GM12801 (cell line): Measurements from ENCODE around the gene LDHAL6B.

Source experiments
- TF ChIP-seq, protein P1 (sequence below): IDR thresholded peaks from one replicate; pipeline ENCODE4 v1.5.1; 2011; ENCODE audit warnings: control low read depth; ENCODE audit not compliant: insufficient read length; ENCODE audit errors: extremely low read depth

Gene LDHAL6B

DNA sequence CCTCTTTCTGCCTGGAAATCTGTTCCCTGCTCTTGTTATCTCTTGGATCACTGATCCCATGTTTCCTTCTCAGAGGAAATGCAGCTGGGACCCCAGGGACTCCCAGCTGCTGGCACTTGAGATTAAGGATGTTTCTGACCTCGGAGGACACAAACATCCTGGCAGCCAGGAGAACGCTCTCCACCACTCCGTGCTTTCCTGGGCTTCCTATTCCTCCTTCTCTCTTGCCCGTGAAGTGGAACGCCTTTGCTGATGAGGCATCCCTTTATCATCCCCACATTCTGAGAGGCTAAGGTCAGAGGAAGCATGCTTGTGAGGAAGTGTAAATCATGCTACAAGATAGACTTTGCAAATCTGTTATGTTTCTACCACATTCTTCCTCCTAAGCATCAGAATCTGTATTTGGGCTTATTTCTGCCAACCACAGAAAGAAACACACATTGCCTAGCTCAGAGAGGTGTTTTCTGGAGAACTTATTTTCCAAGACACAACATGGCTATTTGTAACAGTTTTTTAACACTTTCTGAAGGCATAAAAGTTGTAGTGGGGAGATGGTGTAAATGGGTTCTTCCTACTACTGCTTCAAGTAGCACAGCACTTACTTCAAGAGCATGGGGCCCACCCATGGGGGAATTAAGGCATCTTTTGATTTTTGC lies 25.6 kb upstream of the LDHAL6B start:
- TF ChIP-seq, protein P1, sequence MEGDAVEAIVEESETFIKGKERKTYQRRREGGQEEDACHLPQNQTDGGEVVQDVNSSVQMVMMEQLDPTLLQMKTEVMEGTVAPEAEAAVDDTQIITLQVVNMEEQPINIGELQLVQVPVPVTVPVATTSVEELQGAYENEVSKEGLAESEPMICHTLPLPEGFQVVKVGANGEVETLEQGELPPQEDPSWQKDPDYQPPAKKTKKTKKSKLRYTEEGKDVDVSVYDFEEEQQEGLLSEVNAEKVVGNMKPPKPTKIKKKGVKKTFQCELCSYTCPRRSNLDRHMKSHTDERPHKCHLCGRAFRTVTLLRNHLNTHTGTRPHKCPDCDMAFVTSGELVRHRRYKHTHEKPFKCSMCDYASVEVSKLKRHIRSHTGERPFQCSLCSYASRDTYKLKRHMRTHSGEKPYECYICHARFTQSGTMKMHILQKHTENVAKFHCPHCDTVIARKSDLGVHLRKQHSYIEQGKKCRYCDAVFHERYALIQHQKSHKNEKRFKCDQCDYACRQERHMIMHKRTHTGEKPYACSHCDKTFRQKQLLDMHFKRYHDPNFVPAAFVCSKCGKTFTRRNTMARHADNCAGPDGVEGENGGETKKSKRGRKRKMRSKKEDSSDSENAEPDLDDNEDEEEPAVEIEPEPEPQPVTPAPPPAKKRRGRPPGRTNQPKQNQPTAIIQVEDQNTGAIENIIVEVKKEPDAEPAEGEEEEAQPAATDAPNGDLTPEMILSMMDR: no peak

DNA sequence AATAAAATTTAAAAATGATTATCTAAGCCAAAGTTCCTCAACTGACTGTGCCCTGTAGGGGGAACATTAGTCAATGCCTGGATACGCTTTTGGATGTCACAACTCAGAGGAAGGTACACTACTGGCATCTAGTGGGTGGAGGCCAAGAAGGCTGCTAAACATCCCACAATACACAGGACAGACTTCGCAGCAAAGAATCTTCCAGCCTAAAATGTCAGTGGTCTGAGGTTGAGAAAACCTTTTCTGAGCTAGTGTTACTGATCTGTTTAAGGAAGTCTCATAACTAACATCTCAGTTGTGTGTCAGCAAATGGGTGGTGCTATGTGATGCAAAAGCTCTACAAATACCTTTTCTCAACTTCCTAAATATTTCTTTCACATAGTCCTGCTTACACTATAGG lies 20.9 kb upstream of the LDHAL6B start:
- TF ChIP-seq, protein P1: no peak

DNA sequence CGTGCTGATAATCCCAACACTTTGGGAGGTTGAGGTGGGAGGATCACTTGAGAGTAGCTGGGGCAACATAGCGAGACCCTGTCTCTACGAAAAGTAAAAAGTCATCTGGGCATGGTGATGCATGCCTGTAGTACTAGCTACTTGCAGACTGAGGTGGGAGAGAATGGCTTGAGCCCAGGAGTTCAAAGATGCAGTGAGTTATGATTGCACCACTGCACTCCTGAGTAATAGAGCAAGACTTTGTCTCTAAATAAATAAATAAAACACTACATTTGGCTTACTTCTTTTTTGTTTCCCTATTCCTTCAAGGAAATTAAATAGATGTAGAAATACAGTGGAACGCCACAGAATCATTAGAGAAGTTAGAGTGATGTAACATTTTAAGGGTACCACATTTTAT lies 20.1 kb upstream of the LDHAL6B start:
- TF ChIP-seq, protein P1: no peak

DNA sequence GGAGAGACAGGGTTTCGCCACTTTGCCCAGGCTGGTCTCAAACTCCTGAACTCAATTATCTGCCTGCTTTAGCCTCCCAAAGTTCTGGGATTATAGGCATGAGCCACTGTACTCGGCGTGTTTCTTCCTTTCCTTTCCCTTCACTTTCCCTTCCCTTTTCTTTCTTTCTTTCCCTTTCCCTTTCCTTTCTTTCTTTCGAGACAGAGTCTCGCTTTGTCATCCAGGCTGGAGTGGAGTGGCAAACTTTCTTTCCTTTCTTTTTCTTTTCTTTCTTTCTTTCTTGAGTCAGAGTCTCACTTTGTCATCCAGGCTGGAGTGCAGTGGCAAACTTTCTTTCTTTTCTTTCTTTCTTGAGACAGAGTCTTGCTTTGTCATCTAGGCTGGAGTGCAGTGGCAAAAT lies 17.4 kb upstream of the LDHAL6B start:
- TF ChIP-seq, protein P1: no peak

DNA sequence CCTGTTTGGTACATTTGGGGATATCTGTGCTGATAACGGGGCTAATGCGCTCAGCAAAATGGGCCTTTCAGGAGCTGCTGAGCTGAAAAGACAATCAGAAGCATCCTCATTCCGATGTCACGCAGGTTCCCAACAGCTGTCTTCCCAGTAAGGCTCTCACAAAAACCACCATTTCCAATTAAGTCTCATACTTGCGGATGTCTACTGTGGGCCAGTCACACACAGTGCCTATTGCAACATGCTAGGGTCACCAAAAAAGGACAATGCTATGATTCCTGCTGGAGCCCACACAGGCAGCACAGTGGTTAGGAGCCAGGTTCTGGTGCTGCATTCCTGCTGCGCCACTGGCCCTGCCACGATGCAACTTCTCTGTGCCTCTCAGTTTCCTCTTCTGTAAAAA lies 16.4 kb upstream of the LDHAL6B start:
- TF ChIP-seq, protein P1: no peak

DNA sequence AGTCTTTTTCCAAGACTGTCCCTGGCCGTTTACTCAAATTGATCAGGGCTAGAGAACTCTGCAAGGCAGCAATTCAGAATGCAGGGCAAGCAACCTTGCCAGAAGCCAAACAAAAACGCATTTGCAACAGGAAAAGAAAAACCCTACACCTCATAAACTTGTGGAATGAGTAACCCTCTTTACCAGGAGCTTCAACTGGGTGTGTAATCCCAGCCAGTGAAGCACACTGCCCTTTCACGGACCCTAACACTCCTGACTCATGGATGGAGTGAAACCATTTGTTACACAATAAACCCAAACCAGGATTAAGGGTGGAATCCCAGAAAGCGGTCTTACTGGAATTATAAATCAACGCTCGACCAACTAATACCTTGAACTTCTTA lies 14.8 kb upstream of the LDHAL6B start:
- TF ChIP-seq, protein P1: no peak

DNA sequence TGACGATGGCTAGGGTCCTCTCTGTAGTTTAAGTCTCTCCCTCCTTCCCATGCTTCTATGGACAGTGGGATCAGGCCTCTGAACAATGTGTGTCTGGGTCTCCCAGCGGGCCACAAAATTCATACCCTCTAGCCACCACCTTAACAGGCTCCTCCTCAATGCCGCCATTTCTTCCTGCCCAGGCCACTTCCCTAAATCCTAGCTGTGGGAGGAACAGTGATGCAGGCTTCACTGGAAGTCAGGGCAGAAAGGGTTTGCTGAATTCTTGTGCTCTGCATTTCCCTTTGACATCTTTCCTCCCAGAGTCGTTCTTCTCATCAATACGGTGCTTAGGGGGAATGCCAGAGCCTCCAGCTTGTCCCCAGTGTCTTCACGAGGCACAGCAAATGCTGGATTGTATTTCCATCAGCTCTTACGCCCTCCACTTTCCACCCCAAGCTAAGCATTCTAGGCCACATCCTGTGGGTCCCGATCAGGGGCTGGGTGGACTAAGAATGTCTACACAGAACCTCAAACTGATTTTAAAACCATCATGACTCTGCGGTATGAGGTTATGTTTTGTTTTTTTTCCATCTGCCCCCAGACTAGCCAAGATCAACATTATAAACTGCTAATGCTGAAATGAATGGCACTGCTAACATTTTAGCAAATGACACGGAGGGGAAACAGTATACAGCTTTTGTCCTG lies 11.9 kb upstream of the LDHAL6B start:
- TF ChIP-seq, protein P1: no peak
